ENCODE results near the gene RAD54L.
"Not testable (repeated sequence)": the region's sequence is repeated elsewhere in the genome, so short reads cannot be mapped to it uniquely, and the experiment has no call there.

RAD54L gene

DNA sequence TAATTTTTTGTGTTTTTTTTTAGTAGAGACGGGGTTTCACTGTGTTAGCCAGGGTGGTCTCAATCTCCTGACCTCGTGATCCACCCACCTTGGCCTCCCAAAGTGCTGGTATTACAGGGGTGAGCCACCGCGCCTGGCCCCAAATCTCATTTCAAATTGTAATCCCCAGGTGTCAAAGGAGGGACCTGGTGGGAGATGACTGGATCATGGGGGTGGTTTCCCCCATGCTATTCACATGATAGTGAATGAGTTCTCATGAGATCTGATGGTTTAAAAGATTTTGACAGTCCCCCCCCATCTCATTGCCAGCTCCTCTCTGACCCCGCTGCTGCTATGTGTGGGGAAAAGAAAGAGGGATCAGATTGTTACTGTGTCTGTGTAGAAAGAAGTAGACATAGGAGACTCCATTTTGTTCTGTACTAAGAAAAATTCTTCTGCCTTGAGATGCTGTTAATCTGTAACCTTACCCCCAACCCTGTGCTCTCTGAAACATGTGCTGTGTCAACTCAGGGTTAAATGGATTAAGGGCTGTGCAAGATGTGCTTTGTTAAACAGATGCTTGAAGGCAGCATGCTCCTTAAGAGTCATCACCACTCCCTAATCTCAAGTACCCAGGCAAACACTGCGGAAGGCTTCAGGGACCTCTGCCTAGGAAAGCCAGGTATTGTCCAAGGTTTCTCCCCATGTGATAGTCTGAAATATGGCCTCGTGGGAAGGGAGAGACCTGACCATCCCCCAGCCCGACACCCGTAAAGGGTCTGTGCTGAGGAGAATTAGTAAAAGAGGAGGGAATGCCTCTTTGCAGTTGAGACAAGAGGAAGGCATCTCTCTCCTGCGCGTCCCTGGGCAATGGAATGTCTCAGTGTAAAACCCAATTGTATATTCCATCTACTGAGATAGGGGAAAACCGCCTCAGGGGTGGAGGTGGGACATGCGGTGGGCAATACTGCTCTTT, 72.7 kb downstream of the RAD54L start:
- DNase-seq (ENCODE audit: low read depth): not testable (repeated sequence)

DNA sequence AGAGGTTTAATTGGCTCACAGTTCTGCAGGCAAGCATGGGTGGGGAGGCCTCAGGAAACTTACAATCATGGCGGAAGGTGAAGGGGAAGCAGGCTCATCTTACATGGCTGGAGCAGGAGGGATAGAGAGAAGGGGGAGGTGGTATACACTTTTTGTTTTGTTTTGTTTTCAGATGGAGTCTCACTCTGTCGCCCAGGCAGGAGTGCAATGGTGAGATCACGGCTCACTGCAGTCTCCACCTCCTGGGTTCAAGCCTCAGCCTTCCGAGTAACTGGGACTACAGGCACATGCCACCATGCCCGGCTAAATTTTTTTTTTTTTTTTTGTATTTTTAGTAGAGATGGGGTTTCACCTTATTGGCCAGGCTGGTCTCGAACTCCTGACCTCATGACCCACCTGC, 74.6 kb downstream of the RAD54L start:
- DNase-seq (ENCODE audit: low read depth): not testable (repeated sequence)

DNA sequence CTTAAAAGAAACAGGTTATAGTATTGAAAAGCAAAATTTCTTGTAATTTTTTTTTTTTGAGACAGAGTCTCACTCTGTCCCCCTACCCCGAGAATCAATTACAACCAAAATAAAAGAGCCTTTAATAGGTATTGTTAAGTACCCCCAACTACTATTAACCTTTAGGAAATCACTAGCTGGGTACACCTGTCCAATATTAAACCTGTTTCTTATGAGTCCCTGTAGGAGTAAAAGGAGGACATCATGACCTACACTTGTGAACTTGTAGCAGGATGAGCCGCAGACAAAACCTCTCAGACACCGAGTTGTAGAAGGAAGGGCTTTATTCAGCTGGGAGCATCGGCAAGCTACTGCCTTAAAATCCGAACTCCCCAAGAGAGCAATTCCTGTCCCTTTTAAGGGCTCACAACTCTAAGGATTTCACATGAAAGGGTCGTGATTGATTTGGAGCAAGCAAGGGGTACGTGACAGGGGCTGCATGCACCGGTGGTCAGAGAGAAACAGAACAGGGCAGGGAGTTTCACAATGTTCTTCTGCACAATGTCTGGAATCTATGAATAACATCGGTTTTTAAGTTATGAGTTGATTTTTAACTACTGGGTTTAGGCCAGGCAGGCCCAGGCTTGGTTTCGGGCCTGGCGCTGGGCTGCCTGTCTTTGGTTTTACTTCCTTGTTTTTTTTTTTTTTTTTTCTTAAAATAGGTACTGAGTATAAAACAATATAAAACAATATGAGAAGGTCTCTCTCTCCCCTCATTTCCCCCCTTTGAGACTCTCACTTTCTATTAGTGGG, 77.9 kb downstream of the RAD54L start:
- not testable (repeated sequence) for DNase-seq (ENCODE audit: low read depth)
